Measurements from ENCODE around the gene AP1B1. TPM values are rescaled to one million over a fixed set of nuclear protein-coding genes. Genes with fewer than 3 reads are reported as not detected.

The AP1B1 gene
- total RNA-seq, 2 donors from 2014 or later, result 45.5 to 66.9 TPM

GRCh38 chr22:29388759-29389090 lies 355 bp upstream of the AP1B1 start:
- H3K9me3 ChIP-seq, result no peaks in the 10 kb centered on the region
- intact Hi-C loops (cut with DNase I), result no loop called here
- peak; percentile 19 for ATAC-seq
- H3K27me3 ChIP-seq, result no peaks in the 10 kb centered on the region
- H3K4me3 ChIP-seq, result peak overlapping the region; percentile 79 to 89
- WGBS, 2 donors, result 3 to 8% methylated on average over 5 to 9 of the region's 9 CpGs
- DNase-seq, result no peak
- H3K4me1 ChIP-seq, result peaks cover 48% of the 10 kb centered on the region
- peak overlapping the region; percentile 88 to 95 (median 90) for H3K27ac ChIP-seq
- TF ChIP-seq CTCF (IDR thresholded peaks at IDR 0.05) (no peak), POLR2A (IDR thresholded peaks at IDR 0.05) (no peak)
- H3K36me3 ChIP-seq (replicated peaks in 1 of 2; ENCODE audit: insufficient read depth in 1 of 2, low read depth in 2 of 2), result no peaks in the 10 kb centered on the region

GRCh38 chr22:29386708-29387107 lies 1.7 kb downstream of the AP1B1 start:
- DNase-seq (no peak), ATAC-seq (no peak)
- 54 to 56% methylated on average over 8 of the region's 8 CpGs for WGBS, 2 donors
- Histone ChIP-seq H3K9me3 (no peaks in the 10 kb centered on the region), H3K27ac (peak overlapping the region in 3 of 4 donors; percentile 63 to 95 (median 89)), H3K4me3 (no peak overlapping the region), H3K27me3 (no peaks in the 10 kb centered on the region), H3K4me1 (peaks cover 69% of the 10 kb centered on the region), H3K36me3 (replicated peaks in 1 of 2; ENCODE audit: insufficient read depth in 1 of 2, low read depth in 2 of 2) (no peaks in the 10 kb centered on the region)
- TF ChIP-seq POLR2A (IDR thresholded peaks at IDR 0.05) (no peak), CTCF (IDR thresholded peaks at IDR 0.05) (no peak)
- intact Hi-C loops (cut with DNase I), result no loop called here

GRCh38 chr22:29385748-29386147 lies 2.6 kb downstream of the AP1B1 start:
- ATAC-seq (no peak), DNase-seq (peak in 3 of 4 donors; percentile 53 to 69 (median 57))
- no peaks in the 10 kb centered on the region for H3K9me3 ChIP-seq
- H3K27ac ChIP-seq, result peak overlapping the region; percentile 26 to 95 (median 76)
- TF ChIP-seq POLR2A (IDR thresholded peaks at IDR 0.05), result peak in 1 of 3 donors; percentile 51
- no peak for TF ChIP-seq CTCF (IDR thresholded peaks at IDR 0.05)
- H3K4me3 ChIP-seq, result no peak overlapping the region
- 4 to 8% methylated on average over 4 of the region's 4 CpGs for WGBS, 2 donors
- no peaks in the 10 kb centered on the region for H3K36me3 ChIP-seq (replicated peaks in 1 of 2; ENCODE audit: insufficient read depth in 1 of 2, low read depth in 2 of 2)
- H3K27me3 ChIP-seq, result no peaks in the 10 kb centered on the region
- H3K4me1 ChIP-seq, result peaks cover 78% of the 10 kb centered on the region
- intact Hi-C loops (cut with DNase I), result no loop called here

GRCh38 chr22:29385151-29385704 lies 3.1 kb downstream of the AP1B1 start:
- 26 to 38% methylated on average over 3 of the region's 3 CpGs for WGBS, 2 donors
- Histone ChIP-seq H3K36me3 (replicated peaks in 1 of 2; ENCODE audit: insufficient read depth in 1 of 2, low read depth in 2 of 2) (no peaks in the 10 kb centered on the region), H3K27me3 (no peaks in the 10 kb centered on the region), H3K27ac (peak overlapping the region; percentile 52 to 95 (median 76)), H3K4me3 (no peak overlapping the region), H3K9me3 (no peaks in the 10 kb centered on the region), H3K4me1 (peaks cover 83% of the 10 kb centered on the region)
- intact Hi-C loops (cut with DNase I), result no loop called here
- DNase-seq (no peak), ATAC-seq (no peak)
- TF ChIP-seq CTCF (IDR thresholded peaks at IDR 0.05) (no peak), POLR2A (IDR thresholded peaks at IDR 0.05) (no peak)

- H3K36me3 ChIP-seq (replicated peaks in 1 of 2; ENCODE audit: insufficient read depth in 1 of 2, low read depth in 2 of 2), result no peaks in the 10 kb centered on the region
- no peak for ATAC-seq
- H3K4me3 ChIP-seq, result no peak overlapping the region
- no peak for DNase-seq
- intact Hi-C loops (cut with DNase I), result no loop called here
- peak overlapping the region; percentile 52 to 95 (median 76) for H3K27ac ChIP-seq
- no peaks in the 10 kb centered on the region for H3K9me3 ChIP-seq
- WGBS, 2 donors, result 65 to 69% methylated on average over 1 of the region's 1 CpG
- H3K4me1 ChIP-seq, result peaks cover 92% of the 10 kb centered on the region
- no peaks in the 10 kb centered on the region for H3K27me3 ChIP-seq
- TF ChIP-seq CTCF (IDR thresholded peaks at IDR 0.05) (no peak), POLR2A (IDR thresholded peaks at IDR 0.05) (no peak)
Observed at GRCh38 chr22:29383740-29384139, 4.6 kb downstream of the AP1B1 start.

Measured in body of pancreas (tissue), 4 donors.